PFSK-1 (cell line): ENCODE data around the gene DCAF10.

Source experiments
- FOXP2 ChIP-seq: optimal IDR thresholded peaks from 2 replicates; pipeline ENCODE3; 2011; ENCODE audit warnings: borderline replicate concordance, control low read depth, inconsistent platforms; ENCODE audit not compliant: insufficient read depth; ENCODE audit errors: extremely low read length, extremely low read depth
- POLR2AphosphoS5 ChIP-seq: IDR thresholded peaks from 2 replicates; pipeline ENCODE4 v1.6.1; 2012; ENCODE audit warnings: low read depth, mild to moderate bottlenecking, control low read depth, low read length, moderate library complexity
- SIN3A ChIP-seq: IDR thresholded peaks from 2 replicates; pipeline ENCODE4 v1.6.1; 2012; ENCODE audit warnings: mild to moderate bottlenecking, low read length, moderate library complexity, borderline replicate concordance; ENCODE audit not compliant: insufficient read depth
- TAF1 ChIP-seq: IDR thresholded peaks from 2 replicates; pipeline ENCODE4 v1.6.1; 2012; ENCODE audit warnings: low read length, control low read depth, borderline replicate concordance; ENCODE audit not compliant: insufficient read depth
- TF ChIP-seq, protein P1 (sequence below), 2 experiments: IDR thresholded peaks; 2 replicates each; pipeline versions ENCODE4 v1.6.1 to v1.8.0; 2011 to 2012; ENCODE audit warnings: low read depth in 2 of 2, low read length in 2 of 2, control low read depth in 1 of 2, inconsistent platforms in 1 of 2, mild to moderate bottlenecking in 1 of 2, moderate library complexity in 1 of 2; ENCODE audit not compliant: insufficient read depth in 1 of 2

DNA sequence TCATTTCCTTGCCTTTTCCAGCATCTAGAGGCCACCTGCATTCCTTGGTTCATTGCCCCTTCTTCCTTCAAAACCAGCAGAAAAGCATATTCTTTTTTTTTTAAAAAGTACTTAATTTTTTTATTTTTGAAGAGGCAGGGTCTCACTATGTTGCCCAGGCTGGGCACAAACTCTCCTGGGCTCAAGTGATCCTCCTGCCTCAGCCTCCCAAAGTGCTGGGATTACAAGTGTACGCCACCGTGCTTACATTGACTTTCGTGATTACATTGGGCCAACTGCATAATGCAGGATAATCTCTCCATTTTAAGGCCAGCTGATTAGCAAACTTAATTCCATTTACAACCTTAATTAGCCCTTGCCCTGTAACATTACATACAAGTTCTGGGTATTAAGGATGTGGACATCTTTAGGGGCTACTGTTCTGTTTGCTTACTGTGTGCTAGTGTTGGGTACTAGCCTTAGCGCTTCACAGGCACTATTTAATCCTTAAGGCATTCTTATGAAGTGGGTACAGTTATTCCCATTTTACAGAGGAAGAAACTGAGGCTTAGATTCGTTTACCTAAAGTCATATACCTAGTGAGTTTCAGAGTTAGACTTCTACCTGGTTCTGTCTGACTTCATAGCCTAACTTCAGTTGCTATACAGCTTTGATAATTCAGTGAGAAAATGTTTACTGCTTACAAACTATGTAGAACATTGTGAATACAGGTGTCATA, 69.6 kb downstream of the DCAF10 start:
- TF ChIP-seq FOXP2: no peak
- TF ChIP-seq, protein P1, sequence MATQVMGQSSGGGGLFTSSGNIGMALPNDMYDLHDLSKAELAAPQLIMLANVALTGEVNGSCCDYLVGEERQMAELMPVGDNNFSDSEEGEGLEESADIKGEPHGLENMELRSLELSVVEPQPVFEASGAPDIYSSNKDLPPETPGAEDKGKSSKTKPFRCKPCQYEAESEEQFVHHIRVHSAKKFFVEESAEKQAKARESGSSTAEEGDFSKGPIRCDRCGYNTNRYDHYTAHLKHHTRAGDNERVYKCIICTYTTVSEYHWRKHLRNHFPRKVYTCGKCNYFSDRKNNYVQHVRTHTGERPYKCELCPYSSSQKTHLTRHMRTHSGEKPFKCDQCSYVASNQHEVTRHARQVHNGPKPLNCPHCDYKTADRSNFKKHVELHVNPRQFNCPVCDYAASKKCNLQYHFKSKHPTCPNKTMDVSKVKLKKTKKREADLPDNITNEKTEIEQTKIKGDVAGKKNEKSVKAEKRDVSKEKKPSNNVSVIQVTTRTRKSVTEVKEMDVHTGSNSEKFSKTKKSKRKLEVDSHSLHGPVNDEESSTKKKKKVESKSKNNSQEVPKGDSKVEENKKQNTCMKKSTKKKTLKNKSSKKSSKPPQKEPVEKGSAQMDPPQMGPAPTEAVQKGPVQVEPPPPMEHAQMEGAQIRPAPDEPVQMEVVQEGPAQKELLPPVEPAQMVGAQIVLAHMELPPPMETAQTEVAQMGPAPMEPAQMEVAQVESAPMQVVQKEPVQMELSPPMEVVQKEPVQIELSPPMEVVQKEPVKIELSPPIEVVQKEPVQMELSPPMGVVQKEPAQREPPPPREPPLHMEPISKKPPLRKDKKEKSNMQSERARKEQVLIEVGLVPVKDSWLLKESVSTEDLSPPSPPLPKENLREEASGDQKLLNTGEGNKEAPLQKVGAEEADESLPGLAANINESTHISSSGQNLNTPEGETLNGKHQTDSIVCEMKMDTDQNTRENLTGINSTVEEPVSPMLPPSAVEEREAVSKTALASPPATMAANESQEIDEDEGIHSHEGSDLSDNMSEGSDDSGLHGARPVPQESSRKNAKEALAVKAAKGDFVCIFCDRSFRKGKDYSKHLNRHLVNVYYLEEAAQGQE (IDR thresholded peaks at IDR 0.05; ENCODE audit: insufficient read depth in 1 of 2, low read depth in 2 of 2, low read length in 2 of 2): no peak
- no peak for TF ChIP-seq POLR2AphosphoS5
- no peak for TF ChIP-seq TAF1
- TF ChIP-seq SIN3A: no peak
